ENCODE data around the gene GABBR2. TPM values are rescaled to one million over a fixed set of nuclear protein-coding genes. Genes with fewer than 3 reads are reported as not detected.

Gene GABBR2
- total RNA-seq, 1 experiment from 2014 or later = 0.33 TPM

- no peak for DNase-seq
- CTCF ChIA-PET = no interaction called here
- H3K36me3 Mint-ChIP-seq (ENCODE audit: insufficient read depth, unreplicated experiment) = no peaks in the 10 kb centered on the region
- BruUV-seq (replicated peaks) = no TSS peak
- no peak overlapping the region for H3K27ac Mint-ChIP-seq (ENCODE audit: unreplicated experiment)
- TF ChIP-seq CTCF (IDR thresholded peaks at IDR 0.05; ENCODE audit: unreplicated experiment) = no peak
- H3K27me3 Mint-ChIP-seq (ENCODE audit: unreplicated experiment) = peaks cover 88% of the 10 kb centered on the region
- H3K4me3 Mint-ChIP-seq (ENCODE audit: low read depth, unreplicated experiment) = no peak overlapping the region
- H3K9me3 Mint-ChIP-seq (ENCODE audit: low read depth, unreplicated experiment) = no peaks in the 10 kb centered on the region
- H3K4me1 Mint-ChIP-seq (ENCODE audit: low read depth, unreplicated experiment) = no peaks in the 10 kb centered on the region
- intact Hi-C loops (cut with micrococcal nuclease; ENCODE audit: unreplicated experiment) = no loop called here
Observed at GRCh38 chr9:98644011-98644410, 64.7 kb downstream of the GABBR2 start.

- intact Hi-C loops (cut with micrococcal nuclease; ENCODE audit: unreplicated experiment) = no loop called here
- H3K27me3 Mint-ChIP-seq (ENCODE audit: unreplicated experiment) = peaks cover 78% of the 10 kb centered on the region
- no peaks in the 10 kb centered on the region for H3K4me1 Mint-ChIP-seq (ENCODE audit: low read depth, unreplicated experiment)
- H3K4me3 Mint-ChIP-seq (ENCODE audit: low read depth, unreplicated experiment) = no peak overlapping the region
- BruUV-seq (replicated peaks) = no TSS peak
- no peak overlapping the region for H3K27ac Mint-ChIP-seq (ENCODE audit: unreplicated experiment)
- H3K9me3 Mint-ChIP-seq (ENCODE audit: low read depth, unreplicated experiment) = no peaks in the 10 kb centered on the region
- H3K36me3 Mint-ChIP-seq (ENCODE audit: insufficient read depth, unreplicated experiment) = no peaks in the 10 kb centered on the region
- CTCF ChIA-PET = no interaction called here
- no peak for TF ChIP-seq CTCF (IDR thresholded peaks at IDR 0.05; ENCODE audit: unreplicated experiment)
- no peak for DNase-seq
Observed at GRCh38 chr9:98642661-98643312, 65.9 kb downstream of the GABBR2 start.

- H3K4me3 Mint-ChIP-seq (ENCODE audit: low read depth, unreplicated experiment) = no peak overlapping the region
- no peak for DNase-seq
Observed at GRCh38 chr9:98641695-98642094, 67.0 kb downstream of the GABBR2 start.

GRCh38 chr9:98640394-98640793 is 68.3 kb downstream of the GABBR2 start:
- intact Hi-C loops (cut with micrococcal nuclease; ENCODE audit: unreplicated experiment) = no loop called here
- CTCF ChIA-PET = interaction anchor here (0.6 kb wide), 1 partner anchor 22 kb away, joined by 5 read pairs; no protein-coding TSS in a partner anchor
- no peaks in the 10 kb centered on the region for H3K9me3 Mint-ChIP-seq (ENCODE audit: low read depth, unreplicated experiment)
- H3K36me3 Mint-ChIP-seq (ENCODE audit: insufficient read depth, unreplicated experiment) = no peaks in the 10 kb centered on the region
- no peaks in the 10 kb centered on the region for H3K4me1 Mint-ChIP-seq (ENCODE audit: low read depth, unreplicated experiment)
- BruUV-seq (replicated peaks) = no TSS peak
- no peak overlapping the region for H3K4me3 Mint-ChIP-seq (ENCODE audit: low read depth, unreplicated experiment)
- DNase-seq = no peak
- no peak for TF ChIP-seq CTCF (IDR thresholded peaks at IDR 0.05; ENCODE audit: unreplicated experiment)
- H3K27me3 Mint-ChIP-seq (ENCODE audit: unreplicated experiment) = peaks cover 59% of the 10 kb centered on the region
- H3K27ac Mint-ChIP-seq (ENCODE audit: unreplicated experiment) = no peak overlapping the region

More at GRCh38 chr9:98641695-98642094, 67.0 kb downstream of the GABBR2 start:
- Mint-ChIP-seq H3K27ac (ENCODE audit: unreplicated experiment) (no peak overlapping the region), H3K27me3 (ENCODE audit: unreplicated experiment) (peaks cover 67% of the 10 kb centered on the region), H3K9me3 (ENCODE audit: low read depth, unreplicated experiment) (no peaks in the 10 kb centered on the region), H3K4me1 (ENCODE audit: low read depth, unreplicated experiment) (no peaks in the 10 kb centered on the region), H3K36me3 (ENCODE audit: insufficient read depth, unreplicated experiment) (no peaks in the 10 kb centered on the region)
- intact Hi-C loops (cut with micrococcal nuclease; ENCODE audit: unreplicated experiment) = no loop called here
- CTCF ChIA-PET = no interaction called here
- no TSS peak for BruUV-seq (replicated peaks)
- TF ChIP-seq CTCF (IDR thresholded peaks at IDR 0.05; ENCODE audit: unreplicated experiment) = no peak
